ENCODE data around the gene STAB2.

STAB2 gene

GRCh38 chr12:103590271-103590670 lies 3.2 kb downstream of the STAB2 start:
- TF ChIP-seq CTCF (conservative IDR thresholded peaks at IDR 0.05; ENCODE audit: low read depth, low read length), result no peak
- peaks cover 9% of the 10 kb centered on the region for H3K4me1 ChIP-seq (ENCODE audit: low read depth, poor library complexity, severe bottlenecking)
- no peak overlapping the region for H2AFZ ChIP-seq (ENCODE audit: low read depth)
- H3K9ac ChIP-seq, result no peak overlapping the region
- H3K4me3 ChIP-seq (IDR thresholded peaks at IDR 0.05; ENCODE audit: insufficient read depth, low read depth, low read length), result no peak overlapping the region
- H4K20me1 ChIP-seq (ENCODE audit: insufficient read depth), result no peaks in the 10 kb centered on the region
- H3K4me2 ChIP-seq, result no peak overlapping the region
- no peak overlapping the region for H3K27ac ChIP-seq
- no peaks in the 10 kb centered on the region for H3K36me3 ChIP-seq (ENCODE audit: insufficient read depth)
- H3K27me3 ChIP-seq (ENCODE audit: insufficient read depth, low read depth), result no peaks in the 10 kb centered on the region
- no peaks in the 10 kb centered on the region for H3K79me2 ChIP-seq (ENCODE audit: insufficient read depth, low read depth)

GRCh38 chr12:103596981-103597380 lies 9.9 kb downstream of the STAB2 start:
- TF ChIP-seq CTCF (conservative IDR thresholded peaks at IDR 0.05; ENCODE audit: low read depth, low read length), result no peak
- no peaks in the 10 kb centered on the region for H3K4me1 ChIP-seq (ENCODE audit: low read depth, poor library complexity, severe bottlenecking)
- H3K4me2 ChIP-seq, result no peak overlapping the region

GRCh38 chr12:103599274-103599673 lies 12.2 kb downstream of the STAB2 start:
- no peaks in the 10 kb centered on the region for H4K20me1 ChIP-seq (ENCODE audit: insufficient read depth)
- no peak overlapping the region for H2AFZ ChIP-seq (ENCODE audit: low read depth)
- H3K4me3 ChIP-seq (IDR thresholded peaks at IDR 0.05; ENCODE audit: insufficient read depth, low read depth, low read length), result no peak overlapping the region
- H3K9ac ChIP-seq, result no peak overlapping the region
- no peak overlapping the region for H3K4me2 ChIP-seq
- no peaks in the 10 kb centered on the region for H3K27me3 ChIP-seq (ENCODE audit: insufficient read depth, low read depth)
- no peaks in the 10 kb centered on the region for H3K36me3 ChIP-seq (ENCODE audit: insufficient read depth)
- H3K4me1 ChIP-seq (ENCODE audit: low read depth, poor library complexity, severe bottlenecking), result no peaks in the 10 kb centered on the region
- H3K79me2 ChIP-seq (ENCODE audit: insufficient read depth, low read depth), result no peaks in the 10 kb centered on the region
- no peak overlapping the region for H3K27ac ChIP-seq
- TF ChIP-seq CTCF (conservative IDR thresholded peaks at IDR 0.05; ENCODE audit: low read depth, low read length), result no peak

More at GRCh38 chr12:103596981-103597380, 9.9 kb downstream of the STAB2 start:
- H3K9ac ChIP-seq, result no peak overlapping the region
- no peak overlapping the region for H2AFZ ChIP-seq (ENCODE audit: low read depth)
- H4K20me1 ChIP-seq (ENCODE audit: insufficient read depth), result no peaks in the 10 kb centered on the region
- no peaks in the 10 kb centered on the region for H3K79me2 ChIP-seq (ENCODE audit: insufficient read depth, low read depth)
- no peaks in the 10 kb centered on the region for H3K27me3 ChIP-seq (ENCODE audit: insufficient read depth, low read depth)
- no peak overlapping the region for H3K4me3 ChIP-seq (IDR thresholded peaks at IDR 0.05; ENCODE audit: insufficient read depth, low read depth, low read length)
- no peaks in the 10 kb centered on the region for H3K36me3 ChIP-seq (ENCODE audit: insufficient read depth)
- H3K27ac ChIP-seq, result no peak overlapping the region

GRCh38 chr12:103600967-103601728 lies 14.1 kb downstream of the STAB2 start:
- TF ChIP-seq CTCF (conservative IDR thresholded peaks at IDR 0.05; ENCODE audit: low read depth, low read length), result no peak
- Histone ChIP-seq H3K4me2 (no peak overlapping the region), H3K27me3 (ENCODE audit: insufficient read depth, low read depth) (no peaks in the 10 kb centered on the region), H3K27ac (no peak overlapping the region), H4K20me1 (ENCODE audit: insufficient read depth) (no peaks in the 10 kb centered on the region), H3K4me1 (ENCODE audit: low read depth, poor library complexity, severe bottlenecking) (no peaks in the 10 kb centered on the region), H3K36me3 (ENCODE audit: insufficient read depth) (no peaks in the 10 kb centered on the region; the same call in 1 of the 2 replicates), H3K79me2 (ENCODE audit: insufficient read depth, low read depth) (no peaks in the 10 kb centered on the region), H3K4me3 (IDR thresholded peaks at IDR 0.05; ENCODE audit: insufficient read depth, low read depth, low read length) (no peak overlapping the region), H3K9ac (no peak overlapping the region), H2AFZ (ENCODE audit: low read depth) (no peak overlapping the region)

All from KMS-11 (cell line).